BLaER1 treated with 17β-estradiol and CSF1 and Interleukin-3, amounts not matched to agents 10 nM and 100 nM (cell line): ENCODE measurements around the gene PTPRN2.
"Not testable (repeated sequence)": the region's sequence is repeated elsewhere in the genome, so short reads cannot be mapped to it uniquely, and the experiment has no call there.

Experiments used
- H3K27ac ChIP-seq, 11 experiments: shearing (Covaris generic); formaldehyde crosslinking; 2 replicates each; pipeline ENCODE4 v1.8.1; 2022
- H3K27me3 ChIP-seq, 11 experiments: shearing (Covaris generic); formaldehyde crosslinking; 2 replicates each; pipeline ENCODE4 v1.8.1; 2022
- H3K36me3 ChIP-seq, 11 experiments: shearing (Covaris generic); formaldehyde crosslinking; 2 replicates each; pipeline ENCODE4 v1.8.1; 2022
- H3K4me1 ChIP-seq, 10 experiments: shearing (Covaris generic); formaldehyde crosslinking; 2 replicates each; pipeline ENCODE4 v1.8.1; 2022
- H3K4me2 ChIP-seq, 11 experiments: shearing (Covaris generic); formaldehyde crosslinking; 2 replicates each; pipeline ENCODE4 v1.8.1; 2022
- H3K4me3 ChIP-seq, 10 experiments: shearing (Covaris generic); formaldehyde crosslinking; 2 replicates each; pipeline ENCODE4 v1.8.1; 2022
- H3K9ac ChIP-seq, 11 experiments: shearing (Covaris generic); formaldehyde crosslinking; 2 replicates each; pipeline ENCODE4 v1.8.1; 2022
- H3K9me3 ChIP-seq, 11 experiments: shearing (Covaris generic); formaldehyde crosslinking; replicated peaks in 1 of 11; 2 replicates each; pipeline ENCODE4 v1.8.1; 2022
- H4K20me1 ChIP-seq, 11 experiments: shearing (Covaris generic); formaldehyde crosslinking; 2 replicates each; pipeline ENCODE4 v1.8.1; 2022
- Cebpa-rat ChIP-seq, 11 experiments: shearing (Covaris generic); IDR thresholded peaks; 2 replicates each; pipeline ENCODE4 v1.8.1; 2022

The PTPRN2 gene

GRCh38 chr7:158037211-158037610 lies 550.4 kb downstream of the PTPRN2 start:
- Histone ChIP-seq H3K9me3 (peaks cover 31 to 47% (median 38%) of the 10 kb centered on the region in 11 experiments), H4K20me1 (no peaks in the 10 kb centered on the region), H3K4me2 (no peak overlapping the region), H3K9ac (no peak overlapping the region), H3K4me1 (no peaks in the 10 kb centered on the region), H3K27me3 (no peaks in the 10 kb centered on the region), H3K36me3 (peaks cover 0 to 5% (median 0%) of the 10 kb centered on the region in 11 experiments; a peak in 3 of 22 replicates), H3K27ac (no peak overlapping the region), H3K4me3 (no peak overlapping the region)
- TF ChIP-seq Cebpa-rat (IDR thresholded peaks at IDR 0.05): no peak

DNA sequence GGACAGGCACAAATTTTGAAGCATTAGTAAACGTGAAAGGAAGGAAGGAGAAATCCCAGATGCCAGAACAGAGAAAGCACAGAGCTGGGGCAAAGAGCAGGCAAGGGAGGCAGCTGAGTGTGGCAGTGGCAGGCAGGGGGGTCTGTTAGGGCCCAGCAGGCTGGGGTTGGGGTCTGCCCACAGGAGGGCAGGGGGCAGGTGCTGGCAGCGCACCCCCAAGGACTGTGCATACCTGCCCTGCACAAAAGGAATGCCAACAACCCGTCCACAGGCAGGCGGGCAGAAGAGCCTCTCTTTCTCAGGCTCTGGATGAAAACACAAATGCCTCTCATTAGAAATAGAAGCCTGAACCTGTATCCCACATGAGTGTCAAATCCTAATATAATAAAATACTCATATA lies 552.3 kb downstream of the PTPRN2 start:
- H3K27me3 ChIP-seq: no peaks in the 10 kb centered on the region
- no peak overlapping the region for H3K4me3 ChIP-seq
- no peak overlapping the region for H3K27ac ChIP-seq
- peaks cover 31 to 47% (median 38%) of the 10 kb centered on the region in 11 experiments for H3K9me3 ChIP-seq
- no peak overlapping the region for H3K4me2 ChIP-seq
- H3K9ac ChIP-seq: no peak overlapping the region
- peaks cover 0 to 5% (median 0%) of the 10 kb centered on the region in 11 experiments; a peak in 3 of 22 replicates for H3K36me3 ChIP-seq
- no peak for TF ChIP-seq Cebpa-rat (IDR thresholded peaks at IDR 0.05)
- no peaks in the 10 kb centered on the region for H3K4me1 ChIP-seq
- H4K20me1 ChIP-seq: no peaks in the 10 kb centered on the region

DNA sequence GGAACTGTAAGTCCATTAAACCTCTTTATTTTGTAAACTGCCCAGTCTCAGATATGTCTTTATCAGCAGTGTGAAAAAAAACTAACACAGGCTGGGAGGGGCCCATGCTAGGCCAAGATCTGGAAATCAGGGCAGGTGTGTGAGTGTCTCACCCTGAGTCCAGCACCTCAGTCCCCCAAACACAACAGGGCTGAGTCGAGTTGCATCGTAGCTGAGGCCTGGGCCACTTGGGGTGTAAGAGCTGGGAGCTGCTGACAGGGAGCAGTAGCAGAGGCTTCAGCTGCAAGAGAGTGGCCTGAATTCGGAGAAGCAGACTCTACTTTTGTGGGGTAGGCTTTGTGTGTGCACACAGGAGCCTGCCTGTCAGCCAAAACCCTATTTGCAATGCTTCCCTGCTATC lies 553.1 kb downstream of the PTPRN2 start:
- peaks cover 0 to 5% (median 0%) of the 10 kb centered on the region in 11 experiments; a peak in 3 of 22 replicates for H3K36me3 ChIP-seq
- no peaks in the 10 kb centered on the region for H4K20me1 ChIP-seq
- H3K4me1 ChIP-seq: no peaks in the 10 kb centered on the region
- H3K9ac ChIP-seq: no peak overlapping the region
- H3K27ac ChIP-seq: no peak overlapping the region
- no peak for TF ChIP-seq Cebpa-rat (IDR thresholded peaks at IDR 0.05)
- H3K4me2 ChIP-seq: no peak overlapping the region
- H3K4me3 ChIP-seq: no peak overlapping the region
- H3K27me3 ChIP-seq: no peaks in the 10 kb centered on the region
- peaks cover 25 to 39% (median 33%) of the 10 kb centered on the region in 11 experiments for H3K9me3 ChIP-seq

DNA sequence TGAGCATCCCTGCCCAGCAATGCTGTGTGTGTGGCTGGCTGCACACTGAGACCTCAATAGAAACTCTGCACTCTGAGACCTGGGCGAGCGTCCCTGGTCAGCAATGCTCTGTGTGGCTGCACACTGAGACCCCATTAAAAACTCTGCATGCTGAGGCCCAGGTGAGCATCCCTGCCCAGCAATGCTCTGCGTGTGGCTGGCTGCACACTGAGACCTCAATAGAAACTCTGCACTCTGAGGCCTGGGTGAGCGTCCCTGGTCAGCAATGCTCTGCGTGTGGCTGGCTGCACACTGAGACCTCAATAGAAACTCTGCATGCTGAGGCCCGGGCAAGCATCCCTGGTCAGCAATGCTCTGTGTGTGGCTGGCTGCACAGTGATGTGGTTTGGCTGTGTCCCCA lies 553.7 kb downstream of the PTPRN2 start:
- H3K27ac ChIP-seq, H3K4me2 ChIP-seq, H3K27me3 ChIP-seq, H3K4me1 ChIP-seq, H3K4me3 ChIP-seq, H4K20me1 ChIP-seq, H3K9ac ChIP-seq, H3K36me3 ChIP-seq: not testable (repeated sequence)
- peaks cover 19 to 33% (median 27%) of the 10 kb centered on the region in 11 experiments for H3K9me3 ChIP-seq

DNA sequence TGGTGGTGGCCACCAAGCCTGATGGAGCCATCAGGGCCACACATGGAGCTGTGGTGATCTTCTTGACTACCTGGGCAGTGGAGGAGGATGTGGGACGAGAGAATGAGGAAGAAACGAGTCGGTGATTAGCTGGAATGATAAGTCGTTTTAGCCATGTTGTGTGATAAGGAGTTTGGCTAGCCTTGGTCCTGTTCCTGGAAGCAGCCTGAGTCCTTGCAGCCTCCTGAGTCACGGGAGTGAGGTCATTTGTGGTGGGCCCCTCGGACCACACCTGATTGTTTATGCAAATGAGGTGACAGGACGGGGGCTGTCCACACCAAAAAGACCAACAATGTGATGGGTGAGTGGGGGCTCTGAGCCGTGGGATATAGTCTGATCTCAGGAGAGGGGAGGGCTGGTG lies 554.4 kb downstream of the PTPRN2 start:
- Histone ChIP-seq H3K9me3 (peaks cover 16 to 30% (median 22%) of the 10 kb centered on the region in 11 experiments), H4K20me1 (no peaks in the 10 kb centered on the region), H3K27ac (no peak overlapping the region), H3K36me3 (no peaks in the 10 kb centered on the region), H3K4me3 (no peak overlapping the region), H3K4me2 (no peak overlapping the region), H3K4me1 (peaks cover 0 to 3% (median under 1%) of the 10 kb centered on the region in 10 experiments; a peak in 8 of 20 replicates), H3K9ac (no peak overlapping the region), H3K27me3 (no peaks in the 10 kb centered on the region)
- TF ChIP-seq Cebpa-rat (IDR thresholded peaks at IDR 0.05): no peak

- Histone ChIP-seq H3K36me3 (no peaks in the 10 kb centered on the region), H3K9ac (no peak overlapping the region), H3K27ac (no peak overlapping the region), H3K27me3 (no peaks in the 10 kb centered on the region), H3K4me3 (no peak overlapping the region), H3K4me2 (no peak overlapping the region), H3K9me3 (peaks cover 16 to 25% (median 20%) of the 10 kb centered on the region in 11 experiments), H4K20me1 (no peaks in the 10 kb centered on the region), H3K4me1 (peaks cover 0 to 9% (median 6%) of the 10 kb centered on the region in 10 experiments; a peak in 17 of 20 replicates)
- TF ChIP-seq Cebpa-rat (IDR thresholded peaks at IDR 0.05): no peak
These were observed 555.0 kb downstream of the PTPRN2 start for GRCh38 chr7:158032561-158033115.

GRCh38 chr7:158031867-158032308 lies 555.7 kb downstream of the PTPRN2 start:
- Histone ChIP-seq H4K20me1 (no peaks in the 10 kb centered on the region), H3K27ac (no peak overlapping the region), H3K36me3 (no peaks in the 10 kb centered on the region), H3K4me3 (no peak overlapping the region), H3K4me1 (peaks cover 6 to 16% (median 13%) of the 10 kb centered on the region in 10 experiments; a peak in 18 of 20 replicates), H3K27me3 (no peaks in the 10 kb centered on the region), H3K4me2 (no peak overlapping the region), H3K9me3 (peaks cover 16 to 25% (median 19%) of the 10 kb centered on the region in 11 experiments), H3K9ac (no peak overlapping the region)
- TF ChIP-seq Cebpa-rat (IDR thresholded peaks at IDR 0.05): no peak

DNA sequence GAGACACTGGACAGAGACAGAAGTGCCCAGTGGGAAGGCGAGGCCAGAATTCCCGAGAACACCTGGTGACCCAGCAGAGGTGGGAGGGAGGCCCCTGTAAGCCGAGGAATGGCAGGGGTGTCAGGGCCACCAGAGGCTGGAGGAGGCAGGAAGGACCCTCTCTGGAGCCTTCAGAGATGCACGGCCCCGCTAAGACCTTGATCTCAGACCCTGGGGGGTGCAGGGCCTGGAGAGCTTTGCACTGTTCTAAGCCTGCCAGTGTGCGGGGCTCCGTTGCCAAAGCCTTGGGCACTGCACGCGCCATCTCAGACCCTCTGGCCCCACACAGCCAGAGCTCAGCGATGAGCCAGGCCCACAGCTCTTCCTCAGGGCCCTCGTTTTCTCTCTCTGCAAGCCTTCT lies 557.1 kb downstream of the PTPRN2 start:
- Histone ChIP-seq H3K4me1 (peaks cover 6 to 20% (median 16%) of the 10 kb centered on the region in 10 experiments; a peak in 18 of 20 replicates), H3K36me3 (no peaks in the 10 kb centered on the region), H3K27me3 (no peaks in the 10 kb centered on the region), H3K4me2 (no peak overlapping the region), H3K4me3 (no peak overlapping the region), H4K20me1 (no peaks in the 10 kb centered on the region), H3K9ac (no peak overlapping the region), H3K27ac (no peak overlapping the region), H3K9me3 (peaks cover 16 to 25% (median 19%) of the 10 kb centered on the region in 11 experiments)
- no peak for TF ChIP-seq Cebpa-rat (IDR thresholded peaks at IDR 0.05)

DNA sequence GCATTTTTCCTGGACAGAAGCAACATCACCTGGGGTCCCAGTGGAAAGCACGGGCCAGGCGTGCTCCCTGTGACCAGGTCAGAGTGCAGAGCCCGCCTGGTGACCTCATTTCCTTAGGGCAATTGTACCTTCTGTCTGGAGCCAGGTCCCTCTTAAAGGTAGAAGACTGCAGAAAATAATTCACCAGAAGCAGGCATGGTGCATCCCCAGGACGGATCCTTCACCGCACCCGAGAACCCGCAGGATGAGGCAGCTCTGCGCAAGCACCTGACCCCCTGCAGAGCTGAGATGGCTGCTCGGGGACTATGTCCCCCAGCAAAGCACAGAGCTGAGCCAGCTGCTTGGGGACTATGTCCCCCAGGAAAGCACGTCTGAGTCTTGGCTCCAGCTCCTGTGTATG lies 557.6 kb downstream of the PTPRN2 start:
- H3K9ac ChIP-seq: no peak overlapping the region
- no peaks in the 10 kb centered on the region for H4K20me1 ChIP-seq
- TF ChIP-seq Cebpa-rat (IDR thresholded peaks at IDR 0.05): no peak
- H3K4me3 ChIP-seq: no peak overlapping the region
- no peaks in the 10 kb centered on the region for H3K27me3 ChIP-seq
- H3K27ac ChIP-seq: no peak overlapping the region
- H3K4me1 ChIP-seq: peaks cover 6 to 22% (median 17%) of the 10 kb centered on the region in 10 experiments; a peak in 18 of 20 replicates
- peaks cover 16 to 25% (median 19%) of the 10 kb centered on the region in 11 experiments for H3K9me3 ChIP-seq
- H3K4me2 ChIP-seq: no peak overlapping the region
- no peaks in the 10 kb centered on the region for H3K36me3 ChIP-seq

GRCh38 chr7:158029509-158029908 lies 558.1 kb downstream of the PTPRN2 start:
- H3K36me3 ChIP-seq: no peaks in the 10 kb centered on the region
- no peak overlapping the region for H3K9ac ChIP-seq
- H3K4me3 ChIP-seq: no peak overlapping the region
- H3K27ac ChIP-seq: no peak overlapping the region
- peaks cover 16 to 21% (median 18%) of the 10 kb centered on the region in 11 experiments for H3K9me3 ChIP-seq
- no peak overlapping the region for H3K4me2 ChIP-seq
- H3K27me3 ChIP-seq: no peaks in the 10 kb centered on the region
- no peak for TF ChIP-seq Cebpa-rat (IDR thresholded peaks at IDR 0.05)
- H3K4me1 ChIP-seq: peaks cover 6 to 27% (median 21%) of the 10 kb centered on the region in 10 experiments; a peak in 18 of 20 replicates
- no peaks in the 10 kb centered on the region for H4K20me1 ChIP-seq
